HepG2 (cell line): ENCODE data around the gene ACSS1. TPM values are rescaled to one million over a fixed set of nuclear protein-coding genes. Genes with fewer than 3 reads are reported as not detected.

ENCODE experiments used
- AKNA ChIP-seq: sonication (generic); formaldehyde crosslinking; IDR thresholded peaks from 2 replicates; pipeline ENCODE4 v1.4.0; 2020; ENCODE audit warnings: missing genetic modification reagents, borderline replicate concordance
- DNMT3B ChIP-seq: conservative IDR thresholded peaks from 2 replicates; pipeline ENCODE4 v1.6.1; 2016; ENCODE audit warnings: missing biosample characterization, control low read depth
- ELF1 ChIP-seq: sonication (generic); formaldehyde crosslinking; IDR thresholded peaks from 2 replicates; pipeline ENCODE4 v1.4.0; 2020; ENCODE audit warnings: missing genetic modification reagents
- HOXD1 ChIP-seq: sonication (generic); formaldehyde crosslinking; IDR thresholded peaks from 2 replicates; pipeline ENCODE4 v1.5.0; 2020; ENCODE audit warnings: missing genetic modification reagents
- NFKB2 ChIP-seq: sonication (generic); formaldehyde crosslinking; IDR thresholded peaks from 2 replicates; pipeline ENCODE4 v1.4.0; 2020; ENCODE audit warnings: missing genetic modification reagents, borderline replicate concordance
- RFX5 ChIP-seq: IDR thresholded peaks from 2 replicates; pipeline ENCODE4 v1.6.1; 2011; ENCODE audit warnings: low read depth, low read length, improper control_type of control experiment
- SP4 ChIP-seq: sonication (generic); formaldehyde crosslinking; IDR thresholded peaks from 2 replicates; pipeline ENCODE4 v1.8.1; 2023; ENCODE audit warnings: mild to moderate bottlenecking, missing genetic modification reagents
- SRF ChIP-seq: IDR thresholded peaks from 2 replicates; pipeline ENCODE4 v1.6.1; 2011; ENCODE audit warnings: mild to moderate bottlenecking, low read depth, low read length, moderate library complexity
- ZBTB37 ChIP-seq: sonication (generic); formaldehyde crosslinking; IDR thresholded peaks from 2 replicates; pipeline ENCODE4 v1.4.0; 2020; ENCODE audit warnings: mild to moderate bottlenecking, missing genetic modification reagents
- ZBTB49 ChIP-seq: sonication (generic); formaldehyde crosslinking; IDR thresholded peaks from 2 replicates; pipeline ENCODE4 v1.4.0; 2020; ENCODE audit warnings: missing genetic modification reagents, borderline replicate concordance
- ZFYVE20 ChIP-seq: sonication (generic); formaldehyde crosslinking; IDR thresholded peaks from 2 replicates; pipeline ENCODE4 v1.8.0; 2023; ENCODE audit warnings: low read depth, mild to moderate bottlenecking, moderate library complexity, missing genetic modification reagents, borderline replicate concordance
- ZMAT3 ChIP-seq: sonication (generic); formaldehyde crosslinking; conservative IDR thresholded peaks from 2 replicates; pipeline ENCODE4 v1.7.0; 2021; ENCODE audit warnings: missing genetic modification reagents
- ZNF124 ChIP-seq: sonication (generic); formaldehyde crosslinking; IDR thresholded peaks from 2 replicates; pipeline ENCODE4 v1.4.0; 2020; ENCODE audit warnings: missing genetic modification reagents
- ZNF225 ChIP-seq: sonication (generic); formaldehyde crosslinking; IDR thresholded peaks from 2 replicates; pipeline ENCODE4 v1.4.0; 2020; ENCODE audit warnings: mild to moderate bottlenecking, missing genetic modification reagents
- ZNF253 ChIP-seq: sonication (generic); formaldehyde crosslinking; IDR thresholded peaks from 2 replicates; pipeline ENCODE4 v1.8.0; 2022; ENCODE audit warnings: mild to moderate bottlenecking, missing genetic modification reagents, borderline replicate concordance
- ZNF256 ChIP-seq: sonication (generic); formaldehyde crosslinking; conservative IDR thresholded peaks from 2 replicates; pipeline ENCODE4 v1.4.0; 2020; ENCODE audit warnings: missing genetic modification reagents
- ZNF597 ChIP-seq: sonication (generic); formaldehyde crosslinking; IDR thresholded peaks from 2 replicates; pipeline ENCODE4 v1.5.0; 2020; ENCODE audit warnings: missing genetic modification reagents
- ZNF644 ChIP-seq: IDR thresholded peaks from 2 replicates; pipeline ENCODE4 v1.6.1; 2016; ENCODE audit warnings: low read depth
- ZNF761 ChIP-seq: sonication (generic); formaldehyde crosslinking; conservative IDR thresholded peaks from 2 replicates; pipeline ENCODE4 v1.4.0; 2020; ENCODE audit warnings: mild to moderate bottlenecking, missing genetic modification reagents
- ZNF773 ChIP-seq: sonication (generic); formaldehyde crosslinking; IDR thresholded peaks from 2 replicates; pipeline ENCODE4 v1.4.0; 2020; ENCODE audit warnings: missing genetic modification reagents, borderline replicate concordance
- polyA plus RNA-seq, 8 experiments: library from polyadenylated mRNA; depleted of rRNA in 3 of 8; stranded (reverse) in 7 of 8; unstranded in 1 of 8; fragments of >200 nt; fragmentation: Illumina TruSeq in 4 of 8; extraction: Trizol in 4 of 8; gene quantifications; 2 replicates each; pipeline versions ENCODE4 v1.2.1 to v1.2.3, GENCODE V29; 2011 to 2016; ENCODE audit warnings: low read depth in 4 of 8, missing spikeins in 1 of 8, mixed read lengths in 1 of 8; ENCODE audit not compliant: insufficient read depth in 1 of 8
- total RNA-seq, 5 experiments: library from RNA; depleted of rRNA; stranded (reverse); fragments of >200 nt; fragmentation: Illumina TruSeq; extraction: Trizol; gene quantifications; 2 replicates each; pipeline ENCODE4 v1.2.3, GENCODE V29; 2016; ENCODE audit warnings: low read depth in 1 of 5

ACSS1 gene
- total and polyA plus RNA-seq, 2 of the 13 experiments (the other 11 are each of a cell fraction or from before 2014, with no cell fraction given) = 15.2 to 41.6 TPM

- TF ChIP-seq AKNA (CRISPR knock-in tag) (no peak), ZBTB49 (CRISPR knock-in tag) (no peak), ELF1 (CRISPR knock-in tag) (no peak), ZNF597 (CRISPR knock-in tag) (no peak), ZNF253 (CRISPR knock-in tag) (peak; percentile 29; the same call in 1 of the 2 replicates), ZFYVE20 (CRISPR knock-in tag) (no peak), DNMT3B (CRISPR knock-in tag) (no peak), RFX5 (no peak), ZNF225 (CRISPR knock-in tag) (no peak), ZNF773 (CRISPR knock-in tag) (no peak), NFKB2 (CRISPR knock-in tag) (peak; percentile 68), ZNF256 (peak; percentile 57; the same call in 1 of the 2 replicates), ZNF761 (CRISPR knock-in tag) (no peak), HOXD1 (CRISPR knock-in tag) (peak; percentile 68; the same call in 1 of the 2 replicates), ZBTB37 (CRISPR knock-in tag) (no peak), SP4 (CRISPR knock-in tag) (no peak), ZNF124 (no peak), ZNF644 (CRISPR knock-in tag) (peak; percentile 28; the same call in 1 of the 2 replicates), SRF (no peak), ZMAT3 (0 out of 2 replicates have a peak, but pooled peaks have one; percentile 54)
Observed at GRCh38 chr20:25017257-25017803, 40.6 kb downstream of the ACSS1 start (continued).
